RWPE1 (cell line): ENCODE measurements around the gene TRPV2.
A peak's percentile ranks its signal among the peaks of the same experiment; 100 is the strongest.

Source experiments
- CTCF ChIA-PET: fragments of 350-600 bp; sonication (Branson Sonifier 250); formaldehyde crosslinking; extraction: SDS; loops from one replicate; lab custom pipeline; 2021; lab: Yijun Ruan, JAX
- POLR2A ChIA-PET: fragments of 400-600 bp; formaldehyde crosslinking; extraction: SDS; loops from one replicate; lab custom pipeline; 2020; ENCODE audit warnings: antibody characterized with exemption; ENCODE audit not compliant: low non-redundant PET; lab: Yijun Ruan, JAX
- DNase-seq: peaks from one replicate; pipeline ENCODE4 v3.0.0; 2012; ENCODE audit warnings: low spot score
- H3K27ac ChIP-seq: fragments of 450-650 bp; 2 replicates; pipeline ENCODE4 v1.5.1; 2017
- TF ChIP-seq, protein P1 (sequence below): fragments of 450-650 bp; conservative IDR thresholded peaks from 2 replicates; pipeline ENCODE4 v1.5.1; 2017; ENCODE audit warnings: low read depth, mild to moderate bottlenecking

The TRPV2 gene

DNA sequence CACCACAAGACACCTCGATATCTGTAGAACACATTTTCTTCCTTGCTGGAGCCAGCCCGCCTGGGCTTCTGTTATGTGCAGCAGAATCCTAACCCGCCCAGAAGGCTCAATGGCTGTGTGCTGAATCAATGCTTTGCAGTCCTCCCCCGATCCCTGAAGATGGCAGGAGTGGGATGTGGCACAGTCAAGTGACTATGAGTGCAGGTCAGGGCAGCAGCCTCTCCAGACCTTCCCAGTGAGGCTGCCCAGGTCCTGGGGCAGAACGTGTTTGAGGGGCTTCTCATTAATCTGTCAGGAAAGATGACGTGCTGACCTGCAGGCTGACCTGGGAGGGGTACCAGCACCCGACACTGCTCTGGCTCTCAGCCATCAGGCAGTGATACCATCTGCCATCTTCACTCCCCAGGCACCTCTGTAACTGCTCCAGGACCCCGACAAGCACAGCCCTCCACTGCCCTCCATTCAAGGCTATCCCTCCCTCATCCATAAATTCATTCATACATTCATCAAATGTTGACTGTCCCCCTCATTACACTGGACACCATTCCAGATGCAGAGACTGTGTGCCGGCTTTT is 41.5 kb downstream of the TRPV2 start:
- DNase-seq = no peak
- H3K27ac ChIP-seq = peak overlapping the region; percentile 11; the same call in 1 of the 2 replicates
- TF ChIP-seq, protein P1, sequence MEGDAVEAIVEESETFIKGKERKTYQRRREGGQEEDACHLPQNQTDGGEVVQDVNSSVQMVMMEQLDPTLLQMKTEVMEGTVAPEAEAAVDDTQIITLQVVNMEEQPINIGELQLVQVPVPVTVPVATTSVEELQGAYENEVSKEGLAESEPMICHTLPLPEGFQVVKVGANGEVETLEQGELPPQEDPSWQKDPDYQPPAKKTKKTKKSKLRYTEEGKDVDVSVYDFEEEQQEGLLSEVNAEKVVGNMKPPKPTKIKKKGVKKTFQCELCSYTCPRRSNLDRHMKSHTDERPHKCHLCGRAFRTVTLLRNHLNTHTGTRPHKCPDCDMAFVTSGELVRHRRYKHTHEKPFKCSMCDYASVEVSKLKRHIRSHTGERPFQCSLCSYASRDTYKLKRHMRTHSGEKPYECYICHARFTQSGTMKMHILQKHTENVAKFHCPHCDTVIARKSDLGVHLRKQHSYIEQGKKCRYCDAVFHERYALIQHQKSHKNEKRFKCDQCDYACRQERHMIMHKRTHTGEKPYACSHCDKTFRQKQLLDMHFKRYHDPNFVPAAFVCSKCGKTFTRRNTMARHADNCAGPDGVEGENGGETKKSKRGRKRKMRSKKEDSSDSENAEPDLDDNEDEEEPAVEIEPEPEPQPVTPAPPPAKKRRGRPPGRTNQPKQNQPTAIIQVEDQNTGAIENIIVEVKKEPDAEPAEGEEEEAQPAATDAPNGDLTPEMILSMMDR = no peak
- POLR2A ChIA-PET = no interaction called here
- CTCF ChIA-PET = interaction anchor here (0.6 kb wide), 1 partner anchor 58 kb away, joined by 4 read pairs; no protein-coding TSS in a partner anchor

DNA sequence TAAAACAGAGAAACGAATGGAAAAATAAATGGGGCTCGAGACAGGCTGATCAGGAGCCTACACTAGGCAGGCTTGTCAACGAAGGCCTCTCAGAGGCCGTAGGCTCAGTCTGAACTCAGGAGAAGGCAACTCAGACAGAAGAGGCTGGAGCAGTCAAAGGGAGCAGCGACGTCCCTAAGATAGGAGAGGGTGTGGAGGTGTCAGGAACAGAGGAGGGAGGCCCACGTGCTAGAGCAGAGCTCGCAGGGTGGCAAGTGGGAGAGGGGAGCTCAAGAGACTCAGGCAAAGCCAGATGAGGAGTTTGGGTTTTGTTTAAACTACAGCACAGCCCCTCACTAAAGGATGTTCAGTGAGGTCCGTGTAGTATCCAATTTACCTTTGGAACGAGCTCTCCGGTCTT is 43.9 kb downstream of the TRPV2 start:
- H3K27ac ChIP-seq = peak overlapping the region; percentile 72
- TF ChIP-seq, protein P1 = no peak
- ChIA-PET POLR2A (no interaction called here), CTCF (interaction anchor here (0.6 kb wide), 1 partner anchor 38 kb away, joined by 4 read pairs; no protein-coding TSS in a partner anchor)
- DNase-seq = no peak

DNA sequence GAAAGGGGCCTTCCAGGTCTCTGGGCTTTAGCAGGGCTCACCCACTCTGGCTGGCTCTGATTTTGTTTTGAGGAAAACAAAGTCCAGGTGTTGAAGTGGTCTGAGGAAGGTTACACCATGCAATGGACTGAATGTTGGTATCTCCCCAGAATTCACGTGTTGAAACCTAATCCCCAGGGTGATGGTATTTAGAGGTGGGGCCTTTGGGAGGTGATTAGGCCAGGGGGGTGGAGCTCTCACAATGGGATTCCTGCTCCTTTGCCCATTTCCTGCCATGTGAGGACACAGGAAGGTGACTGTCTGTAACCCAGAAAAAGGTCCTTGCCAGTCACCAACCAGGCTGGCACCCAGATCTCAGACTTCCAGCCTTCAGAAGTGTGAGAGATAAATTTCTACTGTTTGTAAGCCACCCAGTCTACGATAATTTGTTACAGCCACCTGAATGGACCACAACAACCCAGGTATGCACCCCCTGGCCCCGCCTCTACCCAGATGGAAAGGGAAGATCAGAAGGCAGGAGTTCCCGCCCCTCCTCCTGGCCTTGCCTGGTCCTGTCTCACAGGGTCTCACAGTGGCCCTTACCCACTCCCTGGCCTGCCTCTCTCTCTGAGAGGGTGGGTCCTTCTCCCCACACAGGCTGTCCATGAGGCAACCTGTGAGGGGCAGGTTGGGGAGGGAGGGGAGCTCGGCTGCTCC is 44.6 kb downstream of the TRPV2 start:
- POLR2A ChIA-PET = no interaction called here
- TF ChIP-seq, protein P1 = no peak
- DNase-seq = peak; percentile 71
- H3K27ac ChIP-seq = peak overlapping the region; percentile 72
- CTCF ChIA-PET = interaction anchor here (0.6 kb wide), 1 partner anchor 39 kb away, joined by 4 read pairs; no protein-coding TSS in a partner anchor

DNA sequence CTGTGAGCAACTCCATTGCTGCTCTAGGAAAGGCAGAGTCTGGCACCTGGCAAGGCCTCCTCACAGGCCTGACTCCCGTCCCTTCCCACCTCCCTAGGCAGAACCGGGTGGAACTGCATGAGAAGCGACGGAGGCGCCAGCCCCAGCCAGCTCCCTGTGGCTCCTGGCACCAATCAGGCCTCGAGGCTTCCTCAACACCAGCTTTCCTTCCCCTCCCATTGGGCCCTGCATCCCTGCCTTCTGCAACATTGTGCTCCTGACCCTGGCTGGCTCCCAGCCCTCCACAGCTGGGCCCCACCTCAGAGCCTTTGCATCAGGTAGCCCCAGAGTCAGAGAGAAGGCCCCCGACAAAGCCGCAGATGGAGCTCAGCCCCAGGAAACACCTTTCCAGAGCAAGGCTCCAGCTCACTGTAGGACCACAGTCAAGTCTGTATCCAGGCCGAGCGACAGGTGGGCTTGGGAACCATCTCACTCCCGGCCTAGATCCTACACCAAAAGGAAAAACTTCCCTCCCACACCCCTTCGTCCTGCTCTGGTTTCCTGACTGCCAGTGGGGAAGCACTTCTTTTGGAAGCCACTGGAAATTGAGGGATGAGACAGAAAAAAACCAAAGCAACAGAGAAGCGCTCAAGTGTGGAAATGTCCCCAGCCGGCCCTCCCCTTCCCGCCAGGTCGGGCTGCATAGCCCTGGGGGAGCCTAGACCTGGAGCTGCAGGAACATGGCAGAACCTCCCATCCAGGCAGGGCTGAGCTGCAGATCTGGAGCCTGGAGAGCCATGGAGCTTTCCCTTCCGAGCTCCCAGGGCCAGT is 45.6 kb downstream of the TRPV2 start:
- DNase-seq = no peak
- peak overlapping the region; percentile 72 for H3K27ac ChIP-seq
- ChIA-PET POLR2A (no interaction called here), CTCF (interaction anchor here (0.6 to 1.0 kb wide), 2 partner anchors 19 to 60 kb away, joined by 4 to 5 read pairs; no protein-coding TSS in a partner anchor)
- TF ChIP-seq, protein P1 = no peak

DNA sequence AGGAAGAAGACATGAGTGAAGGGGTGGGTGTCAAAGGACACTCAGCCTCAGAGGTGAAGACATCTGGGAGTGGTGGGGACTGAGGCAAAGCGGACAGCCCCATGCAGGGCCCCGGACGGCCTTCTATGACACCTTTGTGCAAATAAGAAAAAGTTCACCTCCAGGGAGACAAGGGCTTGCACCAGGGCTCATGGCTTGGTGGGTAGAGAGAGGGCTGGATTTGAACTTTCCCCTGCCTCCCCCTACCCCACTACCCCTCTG is 46.2 kb downstream of the TRPV2 start:
- no peak for DNase-seq
- ChIA-PET CTCF (interaction anchor here (0.6 to 1.0 kb wide), 2 partner anchors 19 to 60 kb away, joined by 4 to 5 read pairs; no protein-coding TSS in a partner anchor), POLR2A (no interaction called here)
- H3K27ac ChIP-seq = peak overlapping the region; percentile 72; the same call in 1 of the 2 replicates
- TF ChIP-seq, protein P1 = no peak
